ENCODE measurements around the gene TBX1. TPM values are rescaled to one million over a fixed set of nuclear protein-coding genes. Genes with fewer than 3 reads are reported as not detected.
"Not testable (repeated sequence)": the region's sequence is repeated elsewhere in the genome, so short reads cannot be mapped to it uniquely, and the experiment has no call there.

TBX1 gene
- total RNA-seq, 1 experiment from 2014 or later: 11.9 TPM

DNA sequence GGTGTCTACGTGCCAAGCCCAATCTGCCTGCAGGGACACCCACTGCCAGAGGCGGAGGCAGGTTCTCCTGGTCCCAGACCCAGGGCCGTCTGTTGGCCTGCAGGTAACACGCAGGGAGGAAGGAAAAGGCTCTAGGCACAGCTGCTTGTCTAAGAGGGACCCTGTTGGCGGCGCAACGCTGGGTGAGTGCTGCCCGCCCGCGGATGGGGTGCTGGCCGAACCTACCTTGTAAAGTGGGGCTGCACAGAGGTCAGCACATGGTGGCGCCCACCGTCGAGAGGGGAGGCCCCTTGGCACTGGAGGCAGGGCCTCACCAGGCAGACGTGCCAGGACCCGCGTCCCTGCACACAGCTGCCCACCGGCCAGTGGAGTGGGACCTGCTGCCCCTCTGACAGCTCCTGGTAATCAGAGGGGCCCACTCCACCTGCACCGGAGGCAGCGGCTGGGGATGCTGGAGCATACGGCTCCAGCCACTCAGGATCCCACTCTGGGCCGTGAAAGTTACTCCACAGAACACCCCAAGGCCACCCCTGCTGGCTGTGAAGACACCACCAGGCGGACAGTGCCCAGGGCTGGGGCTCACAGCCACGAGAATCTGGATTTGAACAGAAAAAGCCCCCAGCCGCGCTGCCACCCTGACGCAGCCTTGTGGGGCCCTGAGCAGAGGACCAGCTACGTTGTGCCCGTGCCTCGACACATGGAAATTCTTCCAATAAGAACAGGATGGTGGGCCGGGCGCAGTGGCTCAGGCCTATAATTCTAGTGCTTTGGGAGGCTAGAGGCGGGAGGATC lies 24.0 kb downstream of the TBX1 start:
- H3K9me3 ChIP-seq (replicated peaks): no peaks in the 10 kb centered on the region
- peaks cover 7% of the 10 kb centered on the region; the same call in 1 of the 2 replicates for H3K36me3 ChIP-seq
- H3K4me3 ChIP-seq: no peak overlapping the region
- H3K27ac ChIP-seq: no peak overlapping the region
- DNase-seq: no peak
- H3K4me1 ChIP-seq: peaks cover 1% of the 10 kb centered on the region
- no peaks in the 10 kb centered on the region for H3K27me3 ChIP-seq

DNA sequence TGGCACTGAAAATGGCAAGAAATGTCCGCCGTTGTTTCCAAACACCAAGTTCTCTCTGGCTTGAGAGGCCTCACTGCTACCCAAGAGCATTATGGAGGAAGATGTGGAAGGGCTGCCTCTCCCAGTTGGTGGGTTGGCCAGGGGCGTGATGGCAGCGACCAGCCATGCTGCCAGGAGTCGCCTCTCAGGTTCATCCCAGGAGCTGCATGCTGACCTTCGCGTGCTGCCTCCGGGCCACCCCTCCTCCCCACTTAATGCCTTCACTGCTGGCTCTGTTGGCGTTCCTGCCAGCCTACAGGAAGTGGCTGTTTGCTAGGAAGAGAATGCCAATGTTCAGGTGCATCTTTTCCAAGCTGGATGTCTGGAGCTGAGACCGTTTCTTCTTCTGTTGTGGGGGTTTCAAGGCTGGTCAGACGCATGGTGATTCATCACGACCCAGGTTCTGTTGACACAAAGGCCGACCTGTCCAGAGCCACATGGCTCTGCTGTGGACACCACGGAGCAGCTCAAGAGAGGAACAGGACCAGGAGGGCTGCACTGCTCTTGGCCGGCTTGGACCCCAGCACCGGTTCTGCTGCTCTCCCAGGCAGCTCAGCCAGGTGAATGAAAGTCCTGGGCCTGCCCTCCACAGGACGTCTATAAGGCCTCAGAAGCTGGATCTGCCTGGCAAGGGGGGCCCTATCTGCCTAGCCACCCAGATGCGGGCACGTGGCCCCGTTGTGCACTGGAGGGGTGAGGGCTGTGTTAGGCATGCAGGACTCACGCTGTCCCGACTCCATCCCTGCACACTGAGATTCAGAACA lies 25.1 kb downstream of the TBX1 start:
- Histone ChIP-seq H3K27me3 (no peaks in the 10 kb centered on the region), H3K36me3 (peaks cover 7% of the 10 kb centered on the region; the same call in 1 of the 2 replicates), H3K9me3 (replicated peaks) (no peaks in the 10 kb centered on the region), H3K4me1 (no peaks in the 10 kb centered on the region), H3K4me3 (no peak overlapping the region), H3K27ac (no peak overlapping the region)
- DNase-seq: no peak

DNA sequence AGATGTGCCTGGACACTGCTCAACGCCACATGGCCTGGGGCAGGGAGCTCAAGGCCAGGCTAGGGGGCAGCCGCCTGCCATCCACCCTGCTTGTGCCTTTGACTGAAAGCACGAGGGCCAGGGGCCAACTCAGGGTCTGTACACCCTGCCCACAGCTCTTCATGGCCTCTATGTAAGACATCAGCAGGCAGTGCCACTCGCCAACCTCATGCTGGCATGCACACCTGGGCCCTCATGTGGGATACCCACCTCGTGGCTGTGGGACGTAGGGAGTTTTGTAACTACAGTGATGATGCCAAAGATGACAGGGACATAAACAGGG lies 25.6 kb downstream of the TBX1 start:
- Histone ChIP-seq H3K36me3 (peaks cover 7% of the 10 kb centered on the region; the same call in 1 of the 2 replicates), H3K27me3 (no peaks in the 10 kb centered on the region), H3K9me3 (replicated peaks) (no peaks in the 10 kb centered on the region), H3K4me3 (no peak overlapping the region), H3K4me1 (no peaks in the 10 kb centered on the region), H3K27ac (no peak overlapping the region)
- DNase-seq: no peak

DNA sequence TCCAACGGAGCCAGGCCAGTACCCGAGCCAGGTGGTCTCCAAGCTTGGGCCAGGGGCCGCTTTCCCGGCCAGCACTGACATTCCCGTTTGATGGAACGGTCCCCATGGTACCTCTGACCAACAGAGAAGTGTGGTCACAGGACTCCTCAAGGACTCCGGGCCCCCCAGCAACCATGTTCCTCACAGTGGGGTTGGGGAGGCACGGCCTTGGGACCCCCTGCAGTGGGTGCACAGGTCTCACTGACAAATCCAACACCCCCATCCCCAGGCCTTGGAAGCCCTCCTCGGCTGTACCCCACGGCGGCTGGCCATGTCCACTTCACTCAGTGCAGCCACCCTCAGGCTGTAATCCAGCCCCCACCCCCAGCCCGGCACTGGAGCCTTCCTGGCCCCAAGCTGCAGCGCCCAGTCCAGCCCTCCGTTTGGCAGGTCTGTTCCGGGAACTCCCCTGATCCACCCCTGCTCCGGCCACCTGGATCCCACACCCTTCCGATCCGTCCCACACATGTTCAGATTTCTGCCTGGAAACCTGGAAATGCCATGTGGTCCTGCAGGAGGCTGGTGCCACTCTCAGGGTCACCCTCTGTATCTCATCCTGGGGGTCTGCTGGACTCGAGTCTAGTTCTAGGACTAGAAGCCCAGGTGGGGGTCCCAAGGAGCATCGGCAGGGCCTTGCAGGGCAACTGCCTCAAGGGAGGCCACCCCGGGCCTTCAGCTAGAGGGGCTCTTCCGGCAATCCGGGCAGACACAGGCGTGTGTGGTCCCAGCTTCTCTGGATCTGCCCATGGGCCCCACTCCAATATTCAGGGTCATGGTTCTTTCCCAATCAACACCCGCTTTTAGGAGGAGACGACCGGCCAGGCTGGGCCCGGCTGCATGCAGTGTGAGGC lies 26.6 kb downstream of the TBX1 start:
- no peak overlapping the region for H3K27ac ChIP-seq
- no peak for DNase-seq
- no peaks in the 10 kb centered on the region for H3K27me3 ChIP-seq
- H3K4me3 ChIP-seq: no peak overlapping the region
- H3K36me3 ChIP-seq: peaks cover 7% of the 10 kb centered on the region; the same call in 1 of the 2 replicates
- no peaks in the 10 kb centered on the region for H3K4me1 ChIP-seq
- no peaks in the 10 kb centered on the region for H3K9me3 ChIP-seq (replicated peaks)

DNA sequence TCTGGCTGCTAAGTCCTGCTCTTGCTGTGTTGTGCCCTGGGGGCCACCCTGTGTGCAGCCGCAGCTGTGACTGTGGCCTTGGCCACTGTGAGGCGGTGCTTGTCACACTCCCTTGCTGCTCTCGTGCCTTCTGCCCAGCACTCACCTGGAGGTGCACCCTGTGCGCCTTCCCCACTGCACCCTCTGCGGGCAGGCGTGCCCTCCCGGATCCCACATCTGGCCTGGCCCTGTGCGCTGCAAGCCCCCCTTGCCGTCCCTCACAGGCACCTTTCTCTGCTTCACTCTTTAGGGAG lies 27.2 kb downstream of the TBX1 start:
- Histone ChIP-seq H3K9me3 (replicated peaks) (no peaks in the 10 kb centered on the region), H3K27ac (no peak overlapping the region), H3K4me3 (no peak overlapping the region), H3K36me3 (peaks cover 7% of the 10 kb centered on the region; the same call in 1 of the 2 replicates), H3K4me1 (no peaks in the 10 kb centered on the region), H3K27me3 (no peaks in the 10 kb centered on the region)
- no peak for DNase-seq

DNA sequence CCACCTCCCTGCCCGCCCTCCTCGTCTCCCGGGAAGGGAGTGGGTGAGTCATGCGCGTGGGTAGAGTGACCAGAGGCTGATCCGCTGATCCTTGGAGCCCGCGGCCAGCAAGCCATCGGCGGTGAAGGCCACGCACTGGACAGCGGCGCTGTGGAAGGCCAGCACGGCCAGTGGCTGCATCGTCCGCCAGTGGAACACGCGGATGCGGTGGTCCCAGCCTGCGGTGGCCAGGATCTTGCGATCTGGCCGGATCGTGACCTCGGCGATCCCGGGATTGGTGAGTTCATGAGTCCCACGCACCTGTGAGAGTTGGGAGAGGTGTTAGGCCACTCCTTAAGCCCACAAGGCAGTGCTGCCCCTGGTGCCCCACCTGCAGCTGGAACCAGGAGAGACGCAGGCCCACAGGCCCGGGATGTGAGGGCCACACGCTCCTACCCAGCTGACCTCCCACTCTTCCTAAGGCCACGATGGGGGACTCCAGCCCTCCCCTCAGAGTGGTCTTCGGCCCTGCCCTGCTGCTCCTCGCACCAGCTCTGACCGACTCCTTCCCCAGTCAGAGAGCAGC lies 28.2 kb downstream of the TBX1 start:
- H3K9me3 ChIP-seq (replicated peaks): no peaks in the 10 kb centered on the region
- H3K4me1 ChIP-seq: no peaks in the 10 kb centered on the region
- H3K4me3 ChIP-seq: no peak overlapping the region
- H3K27me3 ChIP-seq: no peaks in the 10 kb centered on the region
- DNase-seq: no peak
- H3K36me3 ChIP-seq: peaks cover 7% of the 10 kb centered on the region; the same call in 1 of the 2 replicates
- no peak overlapping the region for H3K27ac ChIP-seq

DNA sequence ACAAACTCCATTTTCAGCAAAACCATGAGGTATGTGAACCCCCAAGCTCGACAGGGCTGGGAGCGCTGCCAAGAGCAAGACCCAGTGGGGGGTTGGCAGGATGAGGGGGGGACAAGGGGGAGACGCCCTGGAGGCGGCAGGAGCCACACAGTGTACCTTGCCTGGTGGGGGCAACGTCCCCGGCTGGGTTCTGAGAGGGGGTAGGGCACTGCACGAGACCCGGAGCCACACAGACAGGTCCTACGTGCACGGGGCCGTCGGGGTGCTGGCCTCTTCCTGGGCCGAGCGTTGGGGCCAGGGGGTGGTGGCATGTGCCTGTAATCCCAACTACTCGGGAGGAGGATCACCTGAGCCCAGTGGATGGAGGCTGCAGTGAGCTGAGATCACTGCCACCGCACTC lies 28.8 kb downstream of the TBX1 start:
- H3K9me3 ChIP-seq (replicated peaks): no peaks in the 10 kb centered on the region
- H3K36me3 ChIP-seq: peaks cover 7% of the 10 kb centered on the region; the same call in 1 of the 2 replicates
- H3K4me3 ChIP-seq: no peak overlapping the region
- H3K4me1 ChIP-seq: no peaks in the 10 kb centered on the region
- no peak for DNase-seq
- no peak overlapping the region for H3K27ac ChIP-seq
- no peaks in the 10 kb centered on the region for H3K27me3 ChIP-seq

DNA sequence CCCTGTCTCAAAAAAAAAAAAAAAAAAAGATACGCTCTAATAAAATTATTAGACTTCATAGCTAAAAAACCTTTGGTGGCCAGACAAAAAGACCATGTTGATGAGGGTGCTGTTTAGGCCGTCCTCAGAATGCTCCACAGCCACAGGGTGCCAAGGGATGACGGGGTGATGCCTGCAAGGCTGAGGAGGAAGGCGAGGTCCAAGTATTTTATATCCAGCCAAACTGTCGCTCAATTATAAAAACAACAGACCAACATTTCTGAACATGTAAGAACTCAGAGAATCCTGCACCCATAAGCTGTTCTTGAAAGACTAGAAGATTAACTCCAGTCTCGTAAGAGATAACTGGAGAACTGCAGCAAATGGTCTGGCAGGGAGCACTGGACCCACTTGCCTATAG lies 29.2 kb downstream of the TBX1 start:
- Histone ChIP-seq H3K9me3 (replicated peaks) (no peaks in the 10 kb centered on the region), H3K36me3 (peaks cover 7% of the 10 kb centered on the region; the same call in 1 of the 2 replicates), H3K4me1 (no peaks in the 10 kb centered on the region), H3K27ac (no peak overlapping the region), H3K4me3 (no peak overlapping the region), H3K27me3 (no peaks in the 10 kb centered on the region)
- DNase-seq: no peak

DNA sequence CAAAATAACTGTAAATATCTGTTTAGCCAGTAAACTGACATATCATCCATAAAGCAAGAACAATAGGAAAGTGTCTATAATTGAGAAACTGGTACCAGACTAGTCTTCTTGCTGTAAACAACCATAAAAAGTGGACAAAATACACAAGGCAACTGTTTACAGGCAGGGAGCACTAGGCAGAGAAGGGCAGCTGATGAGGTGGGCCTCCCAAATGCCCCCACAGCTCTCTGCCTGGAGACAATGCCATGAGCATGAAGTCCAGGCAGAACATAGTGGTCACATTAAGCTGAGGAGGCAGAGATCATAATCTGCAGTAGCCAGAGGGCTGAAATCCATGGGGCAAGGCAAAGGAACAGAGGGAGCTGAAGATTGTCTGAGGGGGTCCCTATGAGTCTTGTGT lies 30.7 kb downstream of the TBX1 start:
- Histone ChIP-seq H3K27ac (no peak overlapping the region), H3K4me3 (no peak overlapping the region), H3K4me1 (no peaks in the 10 kb centered on the region), H3K9me3 (replicated peaks) (no peaks in the 10 kb centered on the region), H3K27me3 (no peaks in the 10 kb centered on the region), H3K36me3 (peaks cover 7% of the 10 kb centered on the region; the same call in 1 of the 2 replicates)
- no peak for DNase-seq

DNA sequence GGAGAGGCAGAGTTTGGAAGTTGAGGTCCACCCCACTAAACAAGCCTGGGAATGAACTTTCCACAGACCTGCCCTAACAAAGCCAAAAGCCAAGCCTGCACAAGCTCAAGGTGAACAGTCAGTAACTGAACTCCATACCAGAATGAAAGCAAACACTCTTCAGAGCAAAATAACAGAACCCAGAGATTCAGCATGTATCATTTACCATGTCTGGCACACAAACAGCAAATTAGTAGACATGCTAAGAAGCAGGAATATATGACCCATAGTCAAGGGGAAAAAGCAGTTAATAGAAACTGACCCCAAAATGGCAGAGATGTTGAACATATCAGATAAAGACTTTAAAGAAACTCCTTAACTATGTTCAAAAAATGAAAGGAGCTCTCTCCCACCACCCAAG lies 31.3 kb downstream of the TBX1 start:
- no peak for DNase-seq

DNA sequence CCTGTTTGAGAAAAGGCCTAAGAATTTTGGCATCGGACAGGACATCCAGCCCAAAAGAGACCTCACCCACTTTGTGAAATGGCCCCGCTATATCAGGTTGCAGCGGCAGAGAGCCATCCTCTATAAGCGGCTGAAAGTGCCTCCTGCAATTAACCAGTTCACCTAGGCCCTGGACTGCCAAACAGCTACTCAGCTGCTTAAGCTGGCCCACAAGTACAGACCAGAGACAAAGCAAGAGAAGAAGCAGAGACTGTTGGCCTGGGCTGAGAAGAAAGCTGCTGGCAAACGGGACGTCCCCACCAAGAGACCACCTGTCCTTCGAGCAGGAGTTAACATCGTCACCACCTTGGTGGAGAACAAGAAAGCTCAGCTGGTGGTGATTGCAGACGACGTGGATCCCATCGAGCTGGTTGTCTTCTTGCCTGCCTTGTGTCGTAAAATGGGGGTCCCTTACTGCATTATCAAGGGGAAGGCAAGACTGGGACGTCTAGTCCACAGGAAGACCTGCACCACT lies 31.9 kb downstream of the TBX1 start:
- DNase-seq; H3K9me3 ChIP-seq (replicated peaks); H3K27ac ChIP-seq; H3K27me3 ChIP-seq; H3K4me1 ChIP-seq; H3K36me3 ChIP-seq; H3K4me3 ChIP-seq: not testable (repeated sequence)

More for the DNA sequence above, 31.3 kb downstream of the TBX1 start:
- H3K4me3 ChIP-seq: no peak overlapping the region
- no peaks in the 10 kb centered on the region for H3K4me1 ChIP-seq
- no peaks in the 10 kb centered on the region for H3K27me3 ChIP-seq
- H3K9me3 ChIP-seq (replicated peaks): no peaks in the 10 kb centered on the region
- H3K27ac ChIP-seq: no peak overlapping the region
- peaks cover 7% of the 10 kb centered on the region; the same call in 1 of the 2 replicates for H3K36me3 ChIP-seq

DNA sequence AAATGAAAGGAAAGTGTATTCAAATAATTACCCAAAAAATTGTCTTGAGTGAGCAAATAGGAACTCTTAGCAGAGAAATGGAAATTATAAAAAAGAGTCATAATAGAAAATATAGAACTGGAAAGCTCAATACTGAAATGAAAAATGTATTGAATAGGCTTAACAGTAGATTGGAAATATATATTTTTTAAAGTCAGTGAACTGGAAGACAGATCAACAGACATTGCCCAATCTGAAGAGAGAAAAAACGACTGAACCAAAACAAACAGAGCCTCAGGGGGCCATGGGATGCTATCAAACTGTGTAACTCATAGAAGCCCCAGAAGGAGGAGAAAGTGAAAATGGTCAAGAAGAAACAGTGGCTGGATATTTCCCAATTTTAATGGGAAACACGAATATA lies 32.6 kb downstream of the TBX1 start:
- Histone ChIP-seq H3K27ac (no peak overlapping the region), H3K27me3 (no peaks in the 10 kb centered on the region), H3K36me3 (peaks cover 6% of the 10 kb centered on the region; the same call in 1 of the 2 replicates), H3K4me1 (no peaks in the 10 kb centered on the region), H3K9me3 (replicated peaks) (no peaks in the 10 kb centered on the region), H3K4me3 (no peak overlapping the region)
- DNase-seq: no peak

DNA sequence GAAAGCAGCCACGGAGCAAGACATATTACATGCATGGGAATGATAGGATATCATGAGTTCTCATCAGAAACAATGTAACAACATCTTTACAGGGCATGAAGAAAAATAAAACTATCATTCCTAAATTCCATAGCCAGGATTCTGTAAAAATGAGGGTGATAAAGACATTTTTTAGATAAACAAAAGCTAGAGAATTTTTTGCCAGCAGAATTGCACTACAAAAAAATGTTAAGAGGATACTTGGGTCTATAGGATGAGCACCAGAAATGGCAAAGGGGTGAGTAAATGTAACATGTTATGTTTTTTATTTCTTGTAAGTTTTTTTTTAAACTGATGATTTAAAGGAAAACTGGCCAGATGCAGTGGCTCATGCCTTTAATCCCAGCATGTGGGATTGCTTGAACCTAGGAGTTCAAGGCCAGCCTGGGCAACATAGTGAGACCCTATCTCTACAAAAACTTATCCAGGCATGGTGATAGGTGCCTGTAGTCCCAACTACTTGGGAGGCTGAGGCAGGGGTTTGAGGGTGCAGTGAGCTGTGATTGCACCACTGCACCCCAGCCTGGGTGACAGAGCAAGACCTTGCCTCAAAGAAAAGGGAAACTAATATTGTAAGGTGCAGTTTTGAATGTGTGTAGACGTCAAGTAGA lies 33.2 kb downstream of the TBX1 start:
- no peaks in the 10 kb centered on the region for H3K9me3 ChIP-seq (replicated peaks)
- DNase-seq: no peak
- no peak overlapping the region for H3K27ac ChIP-seq
- no peaks in the 10 kb centered on the region; the same call in 1 of the 2 replicates for H3K36me3 ChIP-seq
- no peaks in the 10 kb centered on the region for H3K27me3 ChIP-seq
- H3K4me1 ChIP-seq: no peaks in the 10 kb centered on the region
- no peak overlapping the region for H3K4me3 ChIP-seq

DNA sequence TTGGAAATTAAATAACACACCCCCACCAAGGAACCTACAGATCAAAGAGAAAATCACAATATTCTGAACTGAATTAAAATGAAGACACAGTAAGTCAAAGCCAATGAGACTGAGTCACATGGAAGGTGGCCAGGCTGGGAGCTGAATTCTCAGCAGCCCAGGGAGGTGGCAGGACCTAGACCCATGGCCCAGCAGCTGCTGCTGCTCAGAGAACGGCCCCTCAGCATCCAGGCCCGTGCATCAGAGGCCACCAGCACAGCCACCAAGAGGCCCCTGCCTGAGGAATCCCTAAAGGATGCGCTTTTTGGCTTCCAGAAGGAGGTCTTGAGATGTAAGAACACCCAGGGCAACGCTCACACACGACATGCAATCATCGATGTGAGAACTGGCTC lies 35.0 kb downstream of the TBX1 start:
- Histone ChIP-seq H3K36me3 (no peaks in the 10 kb centered on the region), H3K27me3 (no peaks in the 10 kb centered on the region), H3K4me1 (no peaks in the 10 kb centered on the region), H3K4me3 (no peak overlapping the region), H3K9me3 (replicated peaks) (no peaks in the 10 kb centered on the region), H3K27ac (no peak overlapping the region)
- no peak for DNase-seq

Data from SJCRH30 (cell line).